Loucy (cell line): Measurements from ENCODE around the gene CADM1.

ENCODE experiments used
- H2AFZ ChIP-seq: fragments of 200-600 bp; sonication (generic); 2 replicates; pipeline ENCODE4 v1.6.0; 2016; ENCODE audit warnings: antibody characterized with exemption, mild to moderate bottlenecking, low read length, moderate library complexity
- H3F3A ChIP-seq: fragments of 200-600 bp; 2 replicates; pipeline ENCODE4 v1.6.0; 2016; ENCODE audit warnings: antibody characterized with exemption, low read depth, mild to moderate bottlenecking
- H3K27me3 ChIP-seq: fragments of 200-600 bp; sonication (generic); 2 replicates; pipeline ENCODE4 v1.6.1; 2014; ENCODE audit warnings: low read length, mild to moderate bottlenecking; ENCODE audit not compliant: insufficient read depth, poor library complexity, severe bottlenecking
- H3K36me3 ChIP-seq: fragments of 200-600 bp; sonication (generic); 2 replicates; pipeline ENCODE4 v1.6.1; 2016; ENCODE audit warnings: low read length; ENCODE audit not compliant: insufficient read depth
- H3K4me1 ChIP-seq: fragments of 200-600 bp; sonication (generic); 2 replicates; pipeline ENCODE4 v1.5.1; 2014; ENCODE audit warnings: low read length, mild to moderate bottlenecking; ENCODE audit not compliant: insufficient read depth, poor library complexity, severe bottlenecking
- H3K4me2 ChIP-seq: fragments of 200-600 bp; sonication (generic); 2 replicates; pipeline ENCODE4 v1.6.0; 2014; ENCODE audit warnings: antibody characterized with exemption, low read length, low read depth, mild to moderate bottlenecking; ENCODE audit not compliant: poor library complexity, severe bottlenecking
- H3K4me3 ChIP-seq: fragments of 200-600 bp; sonication (generic); 2 replicates; pipeline ENCODE4 v1.5.1; 2014; ENCODE audit warnings: low read length, mild to moderate bottlenecking, mixed read lengths; ENCODE audit not compliant: poor library complexity, severe bottlenecking
- H3K79me2 ChIP-seq: fragments of 200-600 bp; sonication (generic); 2 replicates; pipeline ENCODE4 v1.6.1; 2014; ENCODE audit warnings: low read length; ENCODE audit not compliant: insufficient read depth
- H3K9ac ChIP-seq: fragments of 200-600 bp; sonication (generic); 2 replicates; pipeline ENCODE4 v1.6.0; 2014; ENCODE audit warnings: mild to moderate bottlenecking, low read depth, low read length, moderate library complexity; ENCODE audit not compliant: poor library complexity, severe bottlenecking
- H3K9me2 ChIP-seq: fragments of 200-600 bp; sonication (generic); replicated peaks from 2 replicates; pipeline ENCODE4 v1.6.1; 2016; ENCODE audit warnings: low read depth, low read length, mixed read lengths
- H3K9me3 ChIP-seq: fragments of 200-600 bp; sonication (generic); 2 replicates; pipeline ENCODE4 v1.6.1; 2014; ENCODE audit warnings: mild to moderate bottlenecking, antibody characterized with exemption, low read length, low read depth; ENCODE audit not compliant: insufficient read depth
- H4K20me1 ChIP-seq: fragments of 200-600 bp; sonication (generic); 2 replicates; pipeline ENCODE4 v1.6.0; 2014; ENCODE audit warnings: antibody characterized with exemption, low read length, mild to moderate bottlenecking; ENCODE audit not compliant: insufficient read depth, poor library complexity, severe bottlenecking
- EZH2phosphoT487 ChIP-seq: fragments of 200-600 bp; IDR thresholded peaks from 2 replicates; pipeline ENCODE4 v1.6.1; 2018; ENCODE audit warnings: antibody characterized with exemption, mild to moderate bottlenecking, moderate library complexity, borderline replicate concordance
- TF ChIP-seq, protein P1 (sequence below): fragments of 200-600 bp; sonication (generic); conservative IDR thresholded peaks from 2 replicates; pipeline ENCODE4 v1.5.1; 2014; ENCODE audit warnings: mild to moderate bottlenecking, antibody characterized with exemption, low read length

The CADM1 gene

GRCh38 chr11:115159207-115159606 is 345.0 kb downstream of the CADM1 start:
- Histone ChIP-seq H3K79me2 (no peaks in the 10 kb centered on the region), H3F3A (no peaks in the 10 kb centered on the region), H3K36me3 (no peaks in the 10 kb centered on the region), H3K27me3 (no peaks in the 10 kb centered on the region), H3K9me2 (no peaks in the 10 kb centered on the region), H3K9me3 (no peaks in the 10 kb centered on the region), H4K20me1 (no peaks in the 10 kb centered on the region), H3K9ac (no peak overlapping the region), H3K4me3 (no peak overlapping the region), H3K4me2 (no peak overlapping the region), H2AFZ (no peak overlapping the region), H3K4me1 (no peaks in the 10 kb centered on the region)
- TF ChIP-seq EZH2phosphoT487 = no peak
- TF ChIP-seq, protein P1, sequence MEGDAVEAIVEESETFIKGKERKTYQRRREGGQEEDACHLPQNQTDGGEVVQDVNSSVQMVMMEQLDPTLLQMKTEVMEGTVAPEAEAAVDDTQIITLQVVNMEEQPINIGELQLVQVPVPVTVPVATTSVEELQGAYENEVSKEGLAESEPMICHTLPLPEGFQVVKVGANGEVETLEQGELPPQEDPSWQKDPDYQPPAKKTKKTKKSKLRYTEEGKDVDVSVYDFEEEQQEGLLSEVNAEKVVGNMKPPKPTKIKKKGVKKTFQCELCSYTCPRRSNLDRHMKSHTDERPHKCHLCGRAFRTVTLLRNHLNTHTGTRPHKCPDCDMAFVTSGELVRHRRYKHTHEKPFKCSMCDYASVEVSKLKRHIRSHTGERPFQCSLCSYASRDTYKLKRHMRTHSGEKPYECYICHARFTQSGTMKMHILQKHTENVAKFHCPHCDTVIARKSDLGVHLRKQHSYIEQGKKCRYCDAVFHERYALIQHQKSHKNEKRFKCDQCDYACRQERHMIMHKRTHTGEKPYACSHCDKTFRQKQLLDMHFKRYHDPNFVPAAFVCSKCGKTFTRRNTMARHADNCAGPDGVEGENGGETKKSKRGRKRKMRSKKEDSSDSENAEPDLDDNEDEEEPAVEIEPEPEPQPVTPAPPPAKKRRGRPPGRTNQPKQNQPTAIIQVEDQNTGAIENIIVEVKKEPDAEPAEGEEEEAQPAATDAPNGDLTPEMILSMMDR = no peak

DNA sequence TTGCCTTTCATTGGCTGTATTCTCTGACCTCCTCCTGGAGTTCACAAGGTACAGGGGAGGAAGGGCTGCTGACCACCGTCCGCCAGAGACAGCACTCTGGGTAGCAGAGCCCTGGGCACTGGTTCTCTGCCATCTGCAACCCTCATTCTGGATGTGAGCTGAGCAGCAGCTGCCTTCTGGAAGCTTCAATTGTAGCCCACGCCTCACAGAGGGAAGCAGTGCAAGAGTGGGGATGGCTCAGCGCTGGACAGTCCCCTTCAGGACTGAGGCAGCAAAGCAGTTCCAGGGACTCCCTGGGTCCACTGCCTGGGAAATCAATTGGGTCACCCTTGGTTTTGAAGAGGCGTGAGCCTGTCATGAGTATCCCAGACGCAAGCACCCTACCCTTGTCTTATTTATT is 346.2 kb downstream of the CADM1 start:
- H3F3A ChIP-seq = no peaks in the 10 kb centered on the region
- no peaks in the 10 kb centered on the region for H3K9me2 ChIP-seq
- no peaks in the 10 kb centered on the region for H3K4me1 ChIP-seq
- no peak overlapping the region for H3K4me3 ChIP-seq
- no peak overlapping the region for H3K9ac ChIP-seq
- H3K27me3 ChIP-seq = no peaks in the 10 kb centered on the region
- TF ChIP-seq EZH2phosphoT487 = no peak
- TF ChIP-seq, protein P1 = no peak
- no peak overlapping the region for H3K4me2 ChIP-seq
- H2AFZ ChIP-seq = no peak overlapping the region
- no peaks in the 10 kb centered on the region for H3K79me2 ChIP-seq
- H3K9me3 ChIP-seq = no peaks in the 10 kb centered on the region
- H4K20me1 ChIP-seq = no peaks in the 10 kb centered on the region
- no peaks in the 10 kb centered on the region for H3K36me3 ChIP-seq

GRCh38 chr11:115157247-115157646 is 347.0 kb downstream of the CADM1 start:
- TF ChIP-seq, protein P1 = no peak
- no peak for TF ChIP-seq EZH2phosphoT487
- Histone ChIP-seq H3K4me1 (no peaks in the 10 kb centered on the region), H3K9me2 (no peaks in the 10 kb centered on the region), H2AFZ (no peak overlapping the region), H3K27me3 (no peaks in the 10 kb centered on the region), H3K4me2 (no peak overlapping the region), H3K4me3 (no peak overlapping the region), H3F3A (no peaks in the 10 kb centered on the region), H3K79me2 (no peaks in the 10 kb centered on the region), H3K36me3 (no peaks in the 10 kb centered on the region), H4K20me1 (no peaks in the 10 kb centered on the region), H3K9me3 (no peaks in the 10 kb centered on the region), H3K9ac (no peak overlapping the region)
